Measurements from ENCODE around the gene ELOB.

The ELOB gene

GRCh38 chr16:2777231-2777902 is at the start of gene ELOB:
Gene ELOB, minus strand, starts transcription at chr16:2777280. Its CDS starts 41 bp downstream, at chr16:2777239.
- peak within 1 kb of the TSS; percentile 98 for H3K9ac ChIP-seq (ENCODE audit: low read length)
- no peaks in the 10 kb centered on the region for H3K9me2 ChIP-seq (ENCODE audit: low read depth, low read length)
- peak within 1 kb of the TSS; percentile 76 for H3K27ac ChIP-seq (ENCODE audit: low read depth, low read length, poor library complexity, severe bottlenecking)
- peak within 1 kb of the TSS; percentile 94 for H3K4me3 ChIP-seq (ENCODE audit: low read depth, low read length, poor library complexity, severe bottlenecking)
- H3K36me3 ChIP-seq (ENCODE audit: insufficient read depth, low read length) = peaks cover 25% of the 10 kb centered on the region
- H2AFZ ChIP-seq (ENCODE audit: low read length) = no peak within 1 kb of the TSS
- peaks cover 24% of the 10 kb centered on the region for H3K4me1 ChIP-seq (ENCODE audit: insufficient read depth, low read length, severe bottlenecking)
- no peaks in the 10 kb centered on the region for H3K27me3 ChIP-seq (ENCODE audit: insufficient read depth, low read length)
- TF ChIP-seq EZH2 (IDR thresholded peaks at IDR 0.05; ENCODE audit: borderline replicate concordance, low read length) = no peak
- TF ChIP-seq, protein P1, sequence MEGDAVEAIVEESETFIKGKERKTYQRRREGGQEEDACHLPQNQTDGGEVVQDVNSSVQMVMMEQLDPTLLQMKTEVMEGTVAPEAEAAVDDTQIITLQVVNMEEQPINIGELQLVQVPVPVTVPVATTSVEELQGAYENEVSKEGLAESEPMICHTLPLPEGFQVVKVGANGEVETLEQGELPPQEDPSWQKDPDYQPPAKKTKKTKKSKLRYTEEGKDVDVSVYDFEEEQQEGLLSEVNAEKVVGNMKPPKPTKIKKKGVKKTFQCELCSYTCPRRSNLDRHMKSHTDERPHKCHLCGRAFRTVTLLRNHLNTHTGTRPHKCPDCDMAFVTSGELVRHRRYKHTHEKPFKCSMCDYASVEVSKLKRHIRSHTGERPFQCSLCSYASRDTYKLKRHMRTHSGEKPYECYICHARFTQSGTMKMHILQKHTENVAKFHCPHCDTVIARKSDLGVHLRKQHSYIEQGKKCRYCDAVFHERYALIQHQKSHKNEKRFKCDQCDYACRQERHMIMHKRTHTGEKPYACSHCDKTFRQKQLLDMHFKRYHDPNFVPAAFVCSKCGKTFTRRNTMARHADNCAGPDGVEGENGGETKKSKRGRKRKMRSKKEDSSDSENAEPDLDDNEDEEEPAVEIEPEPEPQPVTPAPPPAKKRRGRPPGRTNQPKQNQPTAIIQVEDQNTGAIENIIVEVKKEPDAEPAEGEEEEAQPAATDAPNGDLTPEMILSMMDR (IDR thresholded peaks at IDR 0.05; ENCODE audit: low read length) = no peak
- peak within 1 kb of the TSS; percentile 99 for H3K4me2 ChIP-seq (ENCODE audit: low read length)
- no peaks in the 10 kb centered on the region for H3K9me3 ChIP-seq (ENCODE audit: low read length)
- no peaks in the 10 kb centered on the region for H3F3A ChIP-seq (ENCODE audit: insufficient read depth, low read length)
- H4K20me1 ChIP-seq (ENCODE audit: insufficient read depth, low read length) = no peaks in the 10 kb centered on the region
- H3K79me2 ChIP-seq (ENCODE audit: insufficient read depth, low read length) = peaks cover 14% of the 10 kb centered on the region

DNA sequence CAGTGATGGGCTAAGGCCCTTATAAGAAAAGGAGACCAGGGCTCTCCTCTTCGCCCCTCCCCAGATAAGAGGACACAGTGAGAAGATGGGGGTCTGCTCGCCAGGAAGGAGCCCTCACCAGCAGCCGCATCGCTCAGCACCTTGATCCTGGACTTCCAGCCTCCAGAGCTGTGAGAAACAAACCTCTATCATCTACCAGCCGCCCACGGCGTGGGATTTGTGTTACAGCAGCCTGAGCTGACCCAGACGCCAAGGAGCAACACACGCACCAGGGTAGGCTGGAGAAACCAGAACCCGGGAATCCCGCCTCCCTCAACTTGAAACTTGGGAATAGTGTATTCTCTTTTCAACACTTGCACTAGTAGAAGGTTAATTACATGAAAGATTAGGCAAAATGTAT is 48.8 kb upstream of the ELOB start:
- H3K4me3 ChIP-seq (ENCODE audit: low read depth, low read length, poor library complexity, severe bottlenecking) = no peak overlapping the region

GRCh38 chr16:2825049-2825742 is 48.1 kb upstream of the ELOB start:
- H3K27me3 ChIP-seq (ENCODE audit: insufficient read depth, low read length) = peaks cover 10% of the 10 kb centered on the region; the same call in 1 of the 2 replicates
- TF ChIP-seq, protein P1 (IDR thresholded peaks at IDR 0.05; ENCODE audit: low read length) = no peak
- no peak for TF ChIP-seq EZH2 (IDR thresholded peaks at IDR 0.05; ENCODE audit: borderline replicate concordance, low read length)
- no peak overlapping the region for H3K4me2 ChIP-seq (ENCODE audit: low read length)
- H3K36me3 ChIP-seq (ENCODE audit: insufficient read depth, low read length) = no peaks in the 10 kb centered on the region
- H3K9me2 ChIP-seq (ENCODE audit: low read depth, low read length) = no peaks in the 10 kb centered on the region
- no peak overlapping the region for H3K27ac ChIP-seq (ENCODE audit: low read depth, low read length, poor library complexity, severe bottlenecking)
- H3K4me1 ChIP-seq (ENCODE audit: insufficient read depth, low read length, severe bottlenecking) = no peaks in the 10 kb centered on the region
- no peak overlapping the region for H3K4me3 ChIP-seq (ENCODE audit: low read depth, low read length, poor library complexity, severe bottlenecking)
- no peaks in the 10 kb centered on the region for H4K20me1 ChIP-seq (ENCODE audit: insufficient read depth, low read length)
- H2AFZ ChIP-seq (ENCODE audit: low read length) = no peak overlapping the region
- H3K79me2 ChIP-seq (ENCODE audit: insufficient read depth, low read length) = no peaks in the 10 kb centered on the region
- no peak overlapping the region for H3K9ac ChIP-seq (ENCODE audit: low read length)
- no peaks in the 10 kb centered on the region for H3F3A ChIP-seq (ENCODE audit: insufficient read depth, low read length)
- H3K9me3 ChIP-seq (ENCODE audit: low read length) = no peaks in the 10 kb centered on the region

More for the DNA sequence above, 48.8 kb upstream of the ELOB start:
- Histone ChIP-seq H3K9me2 (ENCODE audit: low read depth, low read length) (no peaks in the 10 kb centered on the region), H4K20me1 (ENCODE audit: insufficient read depth, low read length) (no peaks in the 10 kb centered on the region), H2AFZ (ENCODE audit: low read length) (no peak overlapping the region), H3K79me2 (ENCODE audit: insufficient read depth, low read length) (no peaks in the 10 kb centered on the region), H3K36me3 (ENCODE audit: insufficient read depth, low read length) (no peaks in the 10 kb centered on the region), H3K9ac (ENCODE audit: low read length) (no peak overlapping the region), H3K4me2 (ENCODE audit: low read length) (no peak overlapping the region), H3K9me3 (ENCODE audit: low read length) (no peaks in the 10 kb centered on the region), H3K4me1 (ENCODE audit: insufficient read depth, low read length, severe bottlenecking) (no peaks in the 10 kb centered on the region), H3K27me3 (ENCODE audit: insufficient read depth, low read length) (peaks cover 13% of the 10 kb centered on the region; the same call in 1 of the 2 replicates), H3F3A (ENCODE audit: insufficient read depth, low read length) (no peaks in the 10 kb centered on the region), H3K27ac (ENCODE audit: low read depth, low read length, poor library complexity, severe bottlenecking) (no peak overlapping the region)
- TF ChIP-seq, protein P1 (IDR thresholded peaks at IDR 0.05; ENCODE audit: low read length) = no peak
- TF ChIP-seq EZH2 (IDR thresholded peaks at IDR 0.05; ENCODE audit: borderline replicate concordance, low read length) = no peak
